ENCODE data around the gene RING1.

Gene RING1

GRCh38 chr6:33208091-33208967 lies at the start of gene RING1:
Gene RING1 (plus strand): TSS chr6:33208500. CDS start chr6:33208823, 323 bp downstream.
- peak; percentile 10 for DNase-seq

GRCh38 chr6:33160096-33160495 lies 48.2 kb upstream of the RING1 start:
- no peak for DNase-seq

GRCh38 chr6:33160728-33161344 lies 47.5 kb upstream of the RING1 start:
- no peak for DNase-seq

- no peak for DNase-seq
These were observed 46.7 kb upstream of the RING1 start for GRCh38 chr6:33161354-33162331.

- DNase-seq: no peak
These were observed 44.8 kb upstream of the RING1 start for GRCh38 chr6:33163540-33163939.

- DNase-seq: no peak
These were observed 44.1 kb upstream of the RING1 start for GRCh38 chr6:33164176-33164575.

- no peak for DNase-seq
These were observed 43.5 kb upstream of the RING1 start for GRCh38 chr6:33164665-33165373.

- no peak for DNase-seq
These were observed 42.6 kb upstream of the RING1 start for GRCh38 chr6:33165581-33166258.

- no peak for DNase-seq
These were observed 41.9 kb upstream of the RING1 start for GRCh38 chr6:33166363-33166762.

- DNase-seq: no peak
These were observed 41.5 kb upstream of the RING1 start for GRCh38 chr6:33166811-33167210.

- no peak for DNase-seq
These were observed 40.7 kb upstream of the RING1 start for GRCh38 chr6:33167374-33168283.

GRCh38 chr6:33168284-33168601 lies 40.1 kb upstream of the RING1 start:
- no peak for DNase-seq

- DNase-seq: no peak
These were observed 39.7 kb upstream of the RING1 start for GRCh38 chr6:33168639-33169038.

GRCh38 chr6:33169291-33170175 lies 38.8 kb upstream of the RING1 start:
- no peak for DNase-seq

GRCh38 chr6:33170176-33171015 lies 37.9 kb upstream of the RING1 start:
- no peak for DNase-seq

- DNase-seq: no peak
These were observed 37.1 kb upstream of the RING1 start for GRCh38 chr6:33171016-33171879.

GRCh38 chr6:33171880-33172687 lies 36.2 kb upstream of the RING1 start:
- DNase-seq: no peak

Data from NCI-H2029 treated with DMSO at 0.1 percent for 48 hours (cell line).